D341Med (cell line): Measurements from ENCODE around the gene CXCL1.

Experiments
- DNase-seq: peaks from one replicate; pipeline ENCODE4 v3.0.0; 2012; ENCODE audit warnings: low spot score

Gene CXCL1

DNA sequence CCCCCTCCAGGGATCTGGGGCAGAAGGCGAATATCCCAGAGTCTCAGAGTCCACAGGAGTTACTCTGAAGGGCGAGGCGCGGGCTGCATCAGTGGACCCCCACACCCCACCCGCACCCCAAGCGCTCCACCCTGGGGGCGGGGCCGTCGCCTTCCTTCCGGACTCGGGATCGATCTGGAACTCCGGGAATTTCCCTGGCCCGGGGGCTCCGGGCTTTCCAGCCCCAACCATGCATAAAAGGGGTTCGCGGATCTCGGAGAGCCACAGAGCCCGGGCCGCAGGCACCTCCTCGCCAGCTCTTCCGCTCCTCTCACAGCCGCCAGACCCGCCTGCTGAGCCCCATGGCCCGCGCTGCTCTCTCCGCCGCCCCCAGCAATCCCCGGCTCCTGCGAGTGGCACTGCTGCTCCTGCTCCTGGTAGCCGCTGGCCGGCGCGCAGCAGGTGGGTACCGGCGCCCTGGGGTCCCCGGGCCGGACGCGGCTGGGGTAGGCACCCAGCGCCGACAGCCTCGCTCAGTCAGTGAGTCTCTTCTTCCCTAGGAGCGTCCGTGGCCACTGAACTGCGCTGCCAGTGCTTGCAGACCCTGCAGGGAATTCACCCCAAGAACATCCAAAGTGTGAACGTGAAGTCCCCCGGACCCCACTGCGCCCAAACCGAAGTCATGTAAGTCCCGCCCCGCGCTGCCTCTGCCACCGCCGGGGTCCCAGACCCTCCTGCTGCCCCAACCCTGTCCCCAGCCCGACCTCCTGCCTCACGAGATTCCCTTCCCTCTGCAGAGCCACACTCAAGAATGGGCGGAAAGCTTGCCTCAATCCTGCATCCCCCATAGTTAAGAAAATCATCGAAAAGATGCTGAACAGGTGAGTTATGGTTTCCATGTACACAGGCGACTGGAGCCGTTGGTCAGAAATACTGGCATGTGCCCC lies at the start of gene CXCL1:
Gene CXCL1, plus strand, starts transcription at position 264 of the 926 bp plus-strand sequence. Its CDS starts 78 bp downstream, at position 342.
- DNase-seq, result peak; percentile 44

- DNase-seq, result no peak
Observed at GRCh38 chr4:73821325-73821724, 47.9 kb upstream of the CXCL1 start.

GRCh38 chr4:73822389-73822788 lies 46.8 kb upstream of the CXCL1 start:
- no peak for DNase-seq

DNA sequence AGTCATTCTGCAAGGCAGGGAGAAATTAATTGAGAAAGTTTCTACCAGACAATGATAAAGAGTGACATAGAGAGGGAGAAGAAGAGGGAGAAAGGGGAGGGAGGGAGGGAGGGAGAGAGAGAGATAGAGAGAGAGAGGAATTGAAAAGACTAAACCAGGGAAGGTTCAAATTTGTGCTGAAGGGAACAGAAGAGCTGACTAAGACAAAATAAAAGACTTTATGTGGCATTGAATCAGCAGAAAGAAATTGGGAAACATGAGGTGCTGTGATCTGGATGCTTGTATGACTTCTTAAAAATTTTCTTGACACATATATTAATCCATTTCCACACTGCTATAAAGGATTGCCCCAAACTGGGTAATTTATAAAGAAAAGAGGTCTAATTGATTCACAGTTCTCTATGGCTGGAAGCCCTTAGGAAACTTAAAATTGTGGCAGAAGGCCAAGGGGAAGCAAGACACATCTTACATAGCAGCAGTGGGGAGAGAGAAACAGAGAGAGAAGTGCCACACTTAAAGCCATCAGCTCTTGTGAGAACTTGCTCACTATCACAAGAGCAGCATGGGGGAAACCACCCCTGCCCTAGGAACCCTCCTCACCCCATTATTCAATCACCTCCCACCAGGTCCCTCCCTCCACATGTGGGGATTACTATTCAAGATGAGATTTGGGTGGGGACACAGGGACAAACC lies 46.2 kb upstream of the CXCL1 start:
- no peak for DNase-seq

- DNase-seq, result no peak
Observed at GRCh38 chr4:73823760-73824159, 45.4 kb upstream of the CXCL1 start.

DNA sequence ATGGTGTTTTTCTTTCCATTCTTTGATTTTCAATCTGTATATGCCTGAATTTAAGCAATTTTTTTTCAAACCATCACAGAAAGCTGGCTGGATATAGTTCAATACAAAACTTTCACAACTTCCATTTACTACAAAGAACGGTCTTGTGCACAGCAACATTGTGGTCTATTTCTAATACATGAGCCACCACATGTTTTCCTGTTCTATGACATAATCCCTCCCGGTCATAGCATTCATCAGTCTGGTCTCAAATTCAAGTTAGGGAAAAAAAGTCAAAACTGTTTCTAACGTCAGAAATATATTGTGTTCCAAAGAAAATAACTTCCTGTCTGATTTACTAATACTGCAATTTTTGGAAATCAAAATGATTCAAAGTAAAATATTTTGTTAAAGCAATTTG lies 40.2 kb upstream of the CXCL1 start:
- no peak for DNase-seq

- DNase-seq, result no peak
Observed at GRCh38 chr4:73831569-73831968, 37.6 kb upstream of the CXCL1 start.

DNA sequence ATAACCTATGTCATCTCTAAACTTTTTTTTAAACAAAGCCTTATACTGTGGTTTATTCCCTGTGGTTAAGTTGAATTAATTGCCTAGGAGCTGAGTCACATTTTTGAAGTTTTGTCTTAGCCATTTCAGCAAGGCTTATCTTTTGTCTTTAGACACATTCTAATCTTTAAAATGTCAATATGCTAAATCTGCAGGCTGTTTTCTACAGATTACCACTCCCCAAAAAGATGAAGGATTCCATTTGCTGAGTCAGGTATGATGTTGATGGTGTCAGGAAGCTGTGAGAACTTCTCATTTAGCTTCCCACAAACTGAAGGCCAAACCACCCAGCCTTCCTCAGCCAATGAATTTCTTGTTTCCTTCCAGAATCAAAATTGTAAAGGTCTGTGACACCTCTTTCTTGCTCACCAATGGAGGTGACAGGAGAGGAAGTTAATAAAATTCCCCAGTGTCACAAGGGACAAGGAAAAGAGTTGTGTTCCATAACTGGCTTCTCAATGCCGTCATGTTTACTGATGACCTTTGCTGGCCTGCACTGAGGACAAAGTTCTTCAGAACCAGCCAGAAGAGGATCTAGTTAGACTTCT lies 36.4 kb upstream of the CXCL1 start:
- no peak for DNase-seq

DNA sequence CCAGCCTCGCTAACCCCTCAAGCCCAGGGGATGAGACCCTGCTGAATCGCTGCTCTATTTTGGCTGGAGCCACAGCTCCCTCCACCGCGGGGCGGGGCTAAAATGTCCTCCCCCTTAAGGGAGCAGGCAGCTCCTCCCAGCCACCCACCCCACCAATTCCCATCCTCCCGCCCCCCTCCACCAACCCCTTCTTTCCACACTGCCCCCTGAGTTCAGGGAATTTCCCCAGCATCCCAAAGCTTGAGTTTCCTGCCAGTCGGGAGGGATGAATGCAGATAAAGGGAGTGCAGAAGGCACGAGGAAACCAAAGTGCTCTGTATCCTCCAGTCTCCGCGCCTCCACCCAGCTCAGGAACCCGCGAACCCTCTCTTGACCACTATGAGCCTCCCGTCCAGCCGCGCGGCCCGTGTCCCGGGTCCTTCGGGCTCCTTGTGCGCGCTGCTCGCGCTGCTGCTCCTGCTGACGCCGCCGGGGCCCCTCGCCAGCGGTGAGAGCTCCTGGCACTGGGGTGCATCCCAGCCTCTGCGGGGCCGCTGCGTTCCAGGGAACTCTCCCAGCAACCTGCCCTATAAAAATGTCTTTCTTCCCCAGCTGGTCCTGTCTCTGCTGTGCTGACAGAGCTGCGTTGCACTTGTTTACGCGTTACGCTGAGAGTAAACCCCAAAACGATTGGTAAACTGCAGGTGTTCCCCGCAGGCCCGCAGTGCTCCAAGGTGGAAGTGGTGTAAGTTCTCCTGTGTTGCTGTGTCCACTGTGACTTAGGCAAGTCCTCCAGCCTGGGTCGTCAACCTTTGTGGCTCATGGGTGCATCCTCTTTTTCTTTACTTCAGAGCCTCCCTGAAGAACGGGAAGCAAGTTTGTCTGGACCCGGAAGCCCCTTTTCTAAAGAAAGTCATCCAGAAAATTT lies 32.6 kb upstream of the CXCL1 start, which contains the start of gene CXCL6:
Gene CXCL6, plus strand, starts transcription at position 306 of the 907 bp plus-strand sequence. Its CDS starts 73 bp downstream, at position 379.
- DNase-seq, result peak; percentile 30

DNA sequence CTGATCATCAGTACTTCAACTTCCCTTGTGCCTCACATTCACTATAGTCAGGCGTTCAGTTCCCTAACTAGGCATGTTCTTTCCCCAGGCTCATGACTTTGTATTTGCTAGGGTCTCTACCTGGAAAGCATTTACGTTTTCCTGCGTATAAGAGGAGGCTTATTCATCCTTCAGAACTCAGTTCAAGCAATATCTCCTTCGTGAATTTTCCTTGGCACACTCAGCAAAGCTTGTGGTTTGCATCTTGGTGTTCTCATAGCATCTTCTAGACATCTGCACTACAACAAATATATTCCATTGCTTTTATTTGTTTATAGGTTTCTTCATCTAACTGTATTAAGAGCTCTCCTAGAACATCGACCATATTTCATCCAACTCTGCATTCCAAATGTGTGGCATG lies 30.1 kb upstream of the CXCL1 start:
- no peak for DNase-seq

DNA sequence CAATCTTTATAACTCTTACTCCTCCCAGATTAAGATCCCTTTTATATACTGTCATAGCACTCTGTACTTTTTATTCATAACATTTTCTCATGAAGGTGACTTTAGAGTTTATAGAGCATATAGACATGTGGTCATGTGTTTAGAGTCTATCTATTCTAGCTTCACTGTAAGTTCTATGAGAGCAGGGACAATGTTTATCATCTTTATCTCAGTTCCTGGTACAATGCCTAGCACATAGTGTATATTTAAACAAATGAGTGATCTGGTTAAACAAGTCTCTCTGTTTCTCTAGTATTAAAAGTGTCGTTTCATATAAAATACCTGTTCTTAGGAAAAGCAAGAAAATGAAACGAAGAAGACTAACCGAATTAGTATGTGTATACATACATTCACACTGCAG lies 29.5 kb upstream of the CXCL1 start:
- DNase-seq, result no peak

GRCh38 chr4:73841243-73841925 lies 27.8 kb upstream of the CXCL1 start:
- no peak for DNase-seq

- no peak for DNase-seq
Observed at GRCh38 chr4:73842696-73843095, 26.5 kb upstream of the CXCL1 start.

DNA sequence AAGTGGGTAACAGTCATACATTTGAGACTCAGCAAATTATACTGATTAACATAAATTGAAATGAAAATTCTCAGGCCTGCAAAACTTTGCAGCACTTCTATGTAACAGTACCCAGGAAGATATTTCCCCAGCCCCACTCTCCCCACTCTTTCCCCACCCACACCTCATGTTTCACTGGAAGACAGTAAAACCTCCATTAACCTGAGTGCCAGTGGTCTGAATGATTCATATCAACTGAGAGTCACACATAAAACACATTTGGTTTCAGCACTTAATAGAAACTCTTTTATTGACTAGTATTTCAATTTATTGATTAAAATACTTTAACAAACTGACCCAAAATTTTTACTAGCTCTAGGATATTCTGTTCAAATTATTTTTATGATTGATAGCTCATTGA lies 25.8 kb upstream of the CXCL1 start:
- DNase-seq, result no peak

- no peak for DNase-seq
Observed at GRCh38 chr4:73844345-73844744, 24.8 kb upstream of the CXCL1 start.

DNA sequence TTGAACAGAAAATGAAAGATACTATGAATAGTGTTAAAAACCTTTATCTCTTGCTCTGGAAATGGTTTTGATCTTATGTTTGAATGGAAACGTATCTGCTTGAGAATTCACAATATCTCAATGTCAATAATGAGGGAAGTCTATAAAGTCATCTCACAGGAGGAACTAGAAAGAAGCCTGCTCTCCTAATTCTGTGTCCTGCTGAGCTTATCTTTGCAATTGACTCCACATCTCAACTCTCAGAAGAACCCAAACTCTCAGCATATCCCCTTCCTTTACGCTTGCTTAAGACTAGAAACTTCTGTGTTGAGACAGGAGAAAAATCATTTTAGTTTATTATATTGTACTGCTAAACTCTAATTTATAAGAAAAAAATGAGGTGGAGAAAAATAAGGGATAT lies 24.4 kb upstream of the CXCL1 start:
- DNase-seq, result no peak

- DNase-seq, result no peak
Observed at GRCh38 chr4:73847526-73848182, 21.5 kb upstream of the CXCL1 start.

DNA sequence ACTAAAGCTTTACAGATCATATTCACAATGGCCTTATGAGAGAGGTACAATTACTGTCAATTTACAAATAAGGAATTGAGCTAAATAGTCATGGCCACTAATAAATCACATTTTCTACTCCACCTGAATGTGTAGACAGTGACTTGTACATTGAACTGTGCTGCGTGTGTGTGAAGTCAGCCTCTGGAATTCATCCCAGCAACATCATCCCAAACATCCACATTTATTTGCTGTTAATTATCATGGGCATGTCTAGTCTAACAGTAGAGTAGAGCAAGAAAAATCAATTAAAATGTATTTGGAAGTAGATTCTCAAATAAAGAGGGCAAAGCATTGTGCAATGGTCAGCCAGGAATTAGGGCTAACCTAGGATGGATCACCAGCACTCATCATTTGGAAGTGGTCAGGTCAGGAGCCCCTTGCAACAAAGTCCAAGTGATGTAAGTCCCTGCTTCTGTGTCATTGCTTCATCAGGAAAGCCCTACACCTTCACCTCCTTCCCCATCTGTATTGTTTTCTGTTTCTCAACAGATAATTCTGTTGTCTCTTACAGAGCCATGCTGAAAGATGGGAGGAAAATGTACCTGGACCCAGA lies 20.9 kb upstream of the CXCL1 start:
- no peak for DNase-seq

DNA sequence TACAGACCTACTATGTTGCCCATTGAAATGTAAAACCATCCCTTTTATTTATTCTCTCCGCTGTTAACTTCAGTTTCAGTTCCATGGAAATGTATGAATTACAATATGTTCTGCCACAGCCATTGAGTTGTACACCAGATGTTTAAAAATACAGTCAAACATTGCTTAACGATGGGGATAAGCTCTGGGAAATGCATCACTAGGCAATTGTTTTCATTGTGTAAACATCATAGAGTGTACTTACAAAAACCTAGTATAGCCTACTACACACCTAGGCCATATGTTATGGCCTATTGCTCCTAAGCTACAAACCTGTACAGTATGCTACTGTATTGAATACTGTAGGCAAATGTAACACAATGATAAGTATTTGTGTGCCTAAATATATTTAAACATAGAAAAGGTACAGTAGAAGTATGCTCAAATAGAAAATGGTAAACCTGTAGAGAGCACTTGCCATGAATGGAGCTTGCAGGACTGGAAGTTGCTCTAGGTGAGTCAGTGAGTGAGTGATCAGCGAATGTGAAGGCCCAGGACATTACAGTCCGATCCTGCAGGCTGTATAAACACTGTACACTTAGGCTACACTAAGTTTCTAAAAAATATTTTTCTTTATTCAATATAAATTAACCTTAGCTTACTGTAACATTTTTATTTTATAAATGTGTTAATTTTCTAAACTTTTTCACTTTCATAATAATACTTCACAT lies 18.8 kb upstream of the CXCL1 start:
- no peak for DNase-seq

- DNase-seq, result no peak
Observed at GRCh38 chr4:73851293-73851692, 17.9 kb upstream of the CXCL1 start.
